ENCODE results near the gene CUZD1. TPM values are rescaled to one million over a fixed set of nuclear protein-coding genes. Genes with fewer than 3 reads are reported as not detected.

CUZD1 gene
- total and polyA plus RNA-seq, 12 donors = 0.14 to 2.2 (median 0.57) TPM; not detected in 3

- Histone ChIP-seq H3K36me3 (replicated peaks in 1 of 2) (no peaks in the 10 kb centered on the region), H3K9me3 (replicated peaks in 1 of 3) (no peaks in the 10 kb centered on the region), H3K4me1 (replicated peaks in 1 of 2) (no peaks in the 10 kb centered on the region), H3K27me3 (no peaks in the 10 kb centered on the region), H3K4me3 (no peak overlapping the region), H3K27ac (no peak overlapping the region)
- TF ChIP-seq POLR2A (IDR thresholded peaks at IDR 0.05) (no peak), CTCF (IDR thresholded peaks at IDR 0.05) (no peak)
- intact Hi-C loops (cut with DNase I) = no loop called here
- WGBS, 4 donors = 82 to 89% (median 86%) methylated on average over 7 to 12 of the region's 12 CpGs
- no peak for DNase-seq
Measured at GRCh38 chr10:122847782-122848604, 2.3 kb upstream of the CUZD1 start.

- H3K9me3 ChIP-seq (replicated peaks in 1 of 3) = no peaks in the 10 kb centered on the region
- 81 to 99% (median 94%) methylated on average over 4 of the region's 4 CpGs for WGBS, 4 donors
- H3K4me1 ChIP-seq (replicated peaks in 1 of 2) = no peaks in the 10 kb centered on the region
- intact Hi-C loops (cut with DNase I) = no loop called here
- no peak overlapping the region for H3K4me3 ChIP-seq
- no peaks in the 10 kb centered on the region for H3K36me3 ChIP-seq (replicated peaks in 1 of 2)
- no peak for DNase-seq
- TF ChIP-seq POLR2A (IDR thresholded peaks at IDR 0.05) = no peak
- TF ChIP-seq CTCF (IDR thresholded peaks at IDR 0.05) = no peak
- no peaks in the 10 kb centered on the region for H3K27me3 ChIP-seq
- no peak overlapping the region for H3K27ac ChIP-seq
Measured at GRCh38 chr10:122844146-122844545, 1.5 kb downstream of the CUZD1 start.

- Histone ChIP-seq H3K9me3 (replicated peaks in 1 of 3) (no peaks in the 10 kb centered on the region), H3K4me3 (no peak overlapping the region), H3K27ac (no peak overlapping the region), H3K27me3 (no peaks in the 10 kb centered on the region), H3K36me3 (replicated peaks in 1 of 2) (no peaks in the 10 kb centered on the region), H3K4me1 (replicated peaks in 1 of 2) (no peaks in the 10 kb centered on the region)
- intact Hi-C loops (cut with DNase I) = no loop called here
- TF ChIP-seq CTCF (IDR thresholded peaks at IDR 0.05) = no peak
- no peak for DNase-seq
Measured at GRCh38 chr10:122841569-122841968, 4.1 kb downstream of the CUZD1 start.

DNA sequence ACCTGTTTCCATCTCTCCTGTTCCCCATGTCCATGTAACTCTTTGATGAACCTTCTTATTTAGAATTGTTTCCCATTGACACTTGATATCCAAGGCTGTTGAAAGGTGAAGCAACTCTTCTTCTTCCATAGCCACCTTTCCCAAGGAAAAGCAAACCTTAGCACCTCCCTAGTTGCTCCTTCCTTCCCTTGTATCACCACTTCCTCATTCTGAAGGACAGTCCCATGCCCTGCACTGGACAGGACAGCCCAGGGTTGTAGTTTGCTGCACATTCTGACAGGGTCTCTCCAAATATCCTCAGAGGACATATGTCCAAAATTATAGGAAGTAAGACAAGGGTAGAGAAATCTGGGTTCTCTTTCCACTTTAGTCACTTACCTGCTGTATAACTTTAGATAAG is 6.2 kb downstream of the CUZD1 start:
- DNase-seq = no peak
- H3K27me3 ChIP-seq = no peaks in the 10 kb centered on the region
- H3K4me1 ChIP-seq (replicated peaks in 1 of 2) = no peaks in the 10 kb centered on the region
- H3K36me3 ChIP-seq (replicated peaks in 1 of 2) = no peaks in the 10 kb centered on the region
- H3K27ac ChIP-seq = no peak overlapping the region
- no peak for TF ChIP-seq CTCF (IDR thresholded peaks at IDR 0.05)
- no peak for TF ChIP-seq POLR2A (IDR thresholded peaks at IDR 0.05)
- intact Hi-C loops (cut with DNase I) = no loop called here
- no peak overlapping the region for H3K4me3 ChIP-seq
- no peaks in the 10 kb centered on the region for H3K9me3 ChIP-seq (replicated peaks in 1 of 3)
